Endothelial cell of umbilical vein (primary cell): Measurements from ENCODE around the gene VPS41.

ENCODE experiments used
- FOS ChIP-seq: IDR thresholded peaks from 2 replicates; pipeline ENCODE4 v1.6.1; 2011; ENCODE audit warnings: mild to moderate bottlenecking, low read length, moderate library complexity, borderline replicate concordance; ENCODE audit not compliant: insufficient read depth
- POLR2A ChIP-seq: IDR thresholded peaks from 2 replicates; pipeline ENCODE4 v1.6.1; 2012; ENCODE audit warnings: low read depth, mild to moderate bottlenecking, control low read depth, low read length
- POLR2AphosphoS5 ChIP-seq: IDR thresholded peaks from 2 replicates; pipeline ENCODE4 v1.6.1; 2012; ENCODE audit warnings: low read depth, mild to moderate bottlenecking, control low read depth, low read length, moderate library complexity; ENCODE audit not compliant: insufficient read depth
- TF ChIP-seq, protein P1 (sequence below), 2 donors: IDR thresholded peaks; 1 replicate in 1 of 2; 2 replicates in 1 of 2; pipeline ENCODE4 v1.5.1; 2011; ENCODE audit warnings: low read length in 2 of 2, mild to moderate bottlenecking in 2 of 2, moderate library complexity in 2 of 2, control low read depth in 1 of 2, inconsistent platforms in 1 of 2, low read depth in 1 of 2; ENCODE audit not compliant: insufficient read depth in 1 of 2; ENCODE audit errors: extremely low read depth in 1 of 2

DNA sequence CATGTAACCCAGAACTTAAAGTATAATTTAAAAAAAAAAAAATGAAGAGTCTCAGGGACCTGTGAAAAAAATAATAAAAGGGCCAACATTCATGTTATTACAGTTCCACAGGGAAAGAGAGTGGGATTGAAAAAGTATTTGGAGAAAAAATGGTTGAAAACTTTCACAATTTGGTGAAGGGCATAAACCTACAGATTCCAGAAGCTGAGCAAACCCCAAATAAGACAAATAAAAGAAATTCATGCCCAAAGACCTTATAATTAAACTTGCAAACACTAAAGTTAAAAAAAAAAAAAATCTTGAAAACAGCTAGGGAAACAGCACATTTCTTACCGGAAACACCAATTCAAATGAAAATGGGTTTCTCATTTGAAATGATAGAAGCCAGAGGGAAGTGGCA lies 19.9 kb downstream of the VPS41 start:
- TF ChIP-seq FOS = no peak
- TF ChIP-seq, protein P1, sequence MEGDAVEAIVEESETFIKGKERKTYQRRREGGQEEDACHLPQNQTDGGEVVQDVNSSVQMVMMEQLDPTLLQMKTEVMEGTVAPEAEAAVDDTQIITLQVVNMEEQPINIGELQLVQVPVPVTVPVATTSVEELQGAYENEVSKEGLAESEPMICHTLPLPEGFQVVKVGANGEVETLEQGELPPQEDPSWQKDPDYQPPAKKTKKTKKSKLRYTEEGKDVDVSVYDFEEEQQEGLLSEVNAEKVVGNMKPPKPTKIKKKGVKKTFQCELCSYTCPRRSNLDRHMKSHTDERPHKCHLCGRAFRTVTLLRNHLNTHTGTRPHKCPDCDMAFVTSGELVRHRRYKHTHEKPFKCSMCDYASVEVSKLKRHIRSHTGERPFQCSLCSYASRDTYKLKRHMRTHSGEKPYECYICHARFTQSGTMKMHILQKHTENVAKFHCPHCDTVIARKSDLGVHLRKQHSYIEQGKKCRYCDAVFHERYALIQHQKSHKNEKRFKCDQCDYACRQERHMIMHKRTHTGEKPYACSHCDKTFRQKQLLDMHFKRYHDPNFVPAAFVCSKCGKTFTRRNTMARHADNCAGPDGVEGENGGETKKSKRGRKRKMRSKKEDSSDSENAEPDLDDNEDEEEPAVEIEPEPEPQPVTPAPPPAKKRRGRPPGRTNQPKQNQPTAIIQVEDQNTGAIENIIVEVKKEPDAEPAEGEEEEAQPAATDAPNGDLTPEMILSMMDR (IDR thresholded peaks at IDR 0.05; ENCODE audit: extremely low read depth in 1 of 2, insufficient read depth in 1 of 2, low read depth in 1 of 2, low read length in 2 of 2) = no peak
- no peak for TF ChIP-seq POLR2AphosphoS5
- TF ChIP-seq POLR2A = no peak
